ENCODE results near the gene CORIN.

The CORIN gene

GRCh38 chr4:47661741-47662140, 176.1 kb downstream of the CORIN start:
- CTCF ChIA-PET, result no interaction called here
- POLR2A ChIA-PET, result no interaction called here
- DNase-seq (ENCODE audit: extremely low spot score), result no peak
- TF ChIP-seq HDGF (IDR thresholded peaks at IDR 0.05; ENCODE audit: borderline replicate concordance) (no peak), NFRKB (IDR thresholded peaks at IDR 0.05) (no peak), PKNOX1 (IDR thresholded peaks at IDR 0.05) (no peak), BHLHE40 (IDR thresholded peaks at IDR 0.05; ENCODE audit: borderline replicate concordance) (no peak), LEF1 (IDR thresholded peaks at IDR 0.05; ENCODE audit: borderline replicate concordance) (no peak), FOXA1 (IDR thresholded peaks at IDR 0.05) (no peak), SUZ12 (IDR thresholded peaks at IDR 0.05) (no peak), ARNT (IDR thresholded peaks at IDR 0.05) (no peak)

- no peak for DNase-seq (ENCODE audit: extremely low spot score)
- POLR2A ChIA-PET, result no interaction called here
- no peak for TF ChIP-seq L3MBTL2 (conservative IDR thresholded peaks at IDR 0.05)
- TF ChIP-seq SP1 (IDR thresholded peaks at IDR 0.05), result no peak
- CTCF ChIA-PET, result no interaction called here
Measured at GRCh38 chr4:47659342-47659741, 178.5 kb downstream of the CORIN start.

- ChIA-PET POLR2A (no interaction called here), CTCF (no interaction called here)
- no peak for TF ChIP-seq FOXA1 (IDR thresholded peaks at IDR 0.05)
- no peak for TF ChIP-seq ARNT (IDR thresholded peaks at IDR 0.05)
- no peak for TF ChIP-seq BHLHE40 (IDR thresholded peaks at IDR 0.05; ENCODE audit: borderline replicate concordance)
- no peak for TF ChIP-seq ELF4 (IDR thresholded peaks at IDR 0.05)
- no peak for TF ChIP-seq LEF1 (IDR thresholded peaks at IDR 0.05; ENCODE audit: borderline replicate concordance)
- TF ChIP-seq L3MBTL2 (conservative IDR thresholded peaks at IDR 0.05), result no peak
- no peak for TF ChIP-seq SP1 (IDR thresholded peaks at IDR 0.05)
- TF ChIP-seq SUZ12 (IDR thresholded peaks at IDR 0.05), result no peak
- no peak for TF ChIP-seq NFRKB (IDR thresholded peaks at IDR 0.05)
- TF ChIP-seq PKNOX1 (IDR thresholded peaks at IDR 0.05), result no peak
- no peak for DNase-seq (ENCODE audit: extremely low spot score)
Measured at GRCh38 chr4:47654972-47655693, 182.7 kb downstream of the CORIN start.

- no peak for TF ChIP-seq L3MBTL2 (conservative IDR thresholded peaks at IDR 0.05)
- TF ChIP-seq FOXM1 (IDR thresholded peaks at IDR 0.05; ENCODE audit: borderline replicate concordance), result no peak
- no peak for TF ChIP-seq SP1 (IDR thresholded peaks at IDR 0.05)
- POLR2A ChIA-PET, result no interaction called here
- CTCF ChIA-PET, result no interaction called here
- DNase-seq (ENCODE audit: extremely low spot score), result no peak
Measured at GRCh38 chr4:47652092-47652491, 185.8 kb downstream of the CORIN start.

- ChIA-PET CTCF (no interaction called here), POLR2A (no interaction called here)
- TF ChIP-seq CTBP1 (IDR thresholded peaks at IDR 0.05; ENCODE audit: borderline replicate concordance) (no peak), SP1 (IDR thresholded peaks at IDR 0.05) (no peak), ELF4 (IDR thresholded peaks at IDR 0.05) (no peak), FOXM1 (IDR thresholded peaks at IDR 0.05; ENCODE audit: borderline replicate concordance) (no peak), BHLHE40 (IDR thresholded peaks at IDR 0.05; ENCODE audit: borderline replicate concordance) (no peak), FOXK2 (IDR thresholded peaks at IDR 0.05) (no peak), PKNOX1 (IDR thresholded peaks at IDR 0.05) (no peak), SUZ12 (IDR thresholded peaks at IDR 0.05) (no peak), HDGF (IDR thresholded peaks at IDR 0.05; ENCODE audit: borderline replicate concordance) (no peak), TARDBP (IDR thresholded peaks at IDR 0.05) (no peak), LEF1 (IDR thresholded peaks at IDR 0.05; ENCODE audit: borderline replicate concordance) (no peak), NFRKB (IDR thresholded peaks at IDR 0.05) (no peak), L3MBTL2 (conservative IDR thresholded peaks at IDR 0.05) (no peak), ARNT (IDR thresholded peaks at IDR 0.05) (no peak), FOXA1 (IDR thresholded peaks at IDR 0.05) (no peak), ZNF384 (IDR thresholded peaks at IDR 0.05) (no peak)
- DNase-seq (ENCODE audit: extremely low spot score), result no peak
Measured at GRCh38 chr4:47651231-47651630, 186.6 kb downstream of the CORIN start.

- DNase-seq (ENCODE audit: extremely low spot score), result no peak
- TF ChIP-seq FOXM1 (IDR thresholded peaks at IDR 0.05; ENCODE audit: borderline replicate concordance), result no peak
- no peak for TF ChIP-seq PKNOX1 (IDR thresholded peaks at IDR 0.05)
- TF ChIP-seq ARNT (IDR thresholded peaks at IDR 0.05), result no peak
- TF ChIP-seq L3MBTL2 (conservative IDR thresholded peaks at IDR 0.05), result no peak
- no peak for TF ChIP-seq TARDBP (IDR thresholded peaks at IDR 0.05)
- no peak for TF ChIP-seq LEF1 (IDR thresholded peaks at IDR 0.05; ENCODE audit: borderline replicate concordance)
- TF ChIP-seq SUZ12 (IDR thresholded peaks at IDR 0.05), result no peak
- no peak for TF ChIP-seq SP1 (IDR thresholded peaks at IDR 0.05)
- TF ChIP-seq BHLHE40 (IDR thresholded peaks at IDR 0.05; ENCODE audit: borderline replicate concordance), result no peak
- TF ChIP-seq FOXA1 (IDR thresholded peaks at IDR 0.05), result no peak
- no peak for TF ChIP-seq FOXK2 (IDR thresholded peaks at IDR 0.05)
- POLR2A ChIA-PET, result no interaction called here
- CTCF ChIA-PET, result interaction anchor here (0.6 kb wide), 1 partner anchor 78 kb away, joined by 4 read pairs; no protein-coding TSS in a partner anchor
Measured at GRCh38 chr4:47650584-47651130, 187.2 kb downstream of the CORIN start.

Data from HEK293T (cell line).